Measurements from ENCODE around the gene ERN1. TPM values are rescaled to one million over a fixed set of nuclear protein-coding genes. Genes with fewer than 3 reads are reported as not detected.
A peak's percentile ranks its signal among the peaks of the same experiment; 100 is the strongest.

ERN1 gene
- total and polyA plus RNA-seq, 2 of the 13 experiments (the other 11 are each of a cell fraction or from before 2014, with no cell fraction given): 6.0 to 12.7 TPM

GRCh38 chr17:64020056-64020766, 109.7 kb downstream of the ERN1 start, which contains the start of gene ICAM2:
TSS of gene ICAM2 (minus strand) at chr17:64020633. CDS start at chr17:64006691, 13,942 bp downstream.
- H3K79me2 ChIP-seq (ENCODE audit: insufficient read depth, low read length): no peaks in the 10 kb centered on the region
- H3K4me1 ChIP-seq (ENCODE audit: insufficient read depth, low read length): peaks cover 39% of the 10 kb centered on the region
- POLR2A ChIA-PET: interaction anchor here (0.5 to 2.4 kb wide), 2 partner anchors 63 to 125 kb away, joined by 3 to 12 read pairs; no protein-coding TSS in a partner anchor
- no peaks in the 10 kb centered on the region for H4K20me1 ChIP-seq (ENCODE audit: insufficient read depth, low read length)
- H3K27me3 ChIP-seq (ENCODE audit: control insufficient read depth in 1 of 2, insufficient read depth in 2 of 2, low read length in 2 of 2): no peaks in the 10 kb centered on the region; a peak in 1 of 5 replicates
- peak within 1 kb of the TSS; percentile 50 to 77 (median 60) for H3K4me3 ChIP-seq (replicated peaks in 1 of 3; ENCODE audit: insufficient read depth in 1 of 3, low read depth in 2 of 3, low read length in 3 of 3)
- H3K27ac ChIP-seq (ENCODE audit: extremely low read length, insufficient read depth, low read length): no peak within 1 kb of the TSS
- 25% methylated on average over 22 of the region's 23 CpGs for WGBS (ENCODE audit: low lambda C conversion rate)
- in situ Hi-C loops (cut with HindIII; ENCODE audit: extremely low pct_ligation_motif_present, low pct_unique_long_range_greater_than_20kb): no loop called here
- peak within 1 kb of the TSS; percentile 98 for H3K4me2 ChIP-seq (ENCODE audit: low read depth, low read length)
- BruUV-seq (replicated peaks): no TSS peak
- no peak for DNase-seq (ENCODE audit: low spot score)
- FAIRE-seq: no peak
- peak within 1 kb of the TSS; percentile 56; the same call in 1 of the 2 replicates for H3K9ac ChIP-seq (ENCODE audit: insufficient read depth, low read depth, low read length)
- no peaks in the 10 kb centered on the region for H3K9me3 ChIP-seq (ENCODE audit: low read length)
- peak; percentile 68 for ATAC-seq
- CTCF ChIA-PET (ENCODE audit: low intra/inter-chr PET ratio, low total read pairs): no interaction called here
- intact Hi-C loops (cut with micrococcal nuclease; ENCODE audit: unreplicated experiment): no loop called here
- H2AFZ ChIP-seq (ENCODE audit: low read length): peak within 1 kb of the TSS; percentile 99
- no peaks in the 10 kb centered on the region for H3K36me3 ChIP-seq (replicated peaks in 1 of 2; ENCODE audit: control insufficient read depth in 1 of 2, insufficient read depth in 2 of 2, low read length in 2 of 2)
- TF ChIP-seq HMGXB4 (CRISPR knock-in tag; IDR thresholded peaks at IDR 0.05; ENCODE audit: borderline replicate concordance in 1 of 2, low read depth in 1 of 2) (peak in 1 of 2 experiments; percentile 50; a peak in 1 of 4 replicates), FOXC1 (CRISPR knock-in tag; IDR thresholded peaks at IDR 0.05; ENCODE audit: borderline replicate concordance) (no peak), ZNF547 (CRISPR knock-in tag; IDR thresholded peaks at IDR 0.05) (0 out of 2 replicates have a peak, but pooled peaks have one; percentile 58), PAXIP1 (CRISPR knock-in tag; conservative IDR thresholded peaks at IDR 0.05) (peak; percentile 26; the same call in 1 of the 2 replicates), ZNF639 (CRISPR knock-in tag; conservative IDR thresholded peaks at IDR 0.05) (no peak), ZNF790 (CRISPR knock-in tag; IDR thresholded peaks at IDR 0.05; ENCODE audit: borderline replicate concordance) (no peak), PLRG1 (conservative IDR thresholded peaks at IDR 0.05) (no peak), CREB3 (CRISPR knock-in tag; IDR thresholded peaks at IDR 0.05) (no peak), FOSL2 (CRISPR knock-in tag; IDR thresholded peaks at IDR 0.05) (no peak), MAF1 (CRISPR knock-in tag; IDR thresholded peaks at IDR 0.05; ENCODE audit: borderline replicate concordance) (no peak), IKZF5 (CRISPR knock-in tag; IDR thresholded peaks at IDR 0.05) (no peak), ZNF350 (CRISPR knock-in tag; IDR thresholded peaks at IDR 0.05; ENCODE audit: borderline replicate concordance, low read depth) (0 out of 2 replicates have a peak, but pooled peaks have one; percentile 13), ZNF841 (CRISPR knock-in tag; IDR thresholded peaks at IDR 0.05; ENCODE audit: borderline replicate concordance) (no peak), ZNF572 (CRISPR knock-in tag; IDR thresholded peaks at IDR 0.05) (no peak)

Measured in HepG2 (cell line).